ENCODE data around the gene WDR59.

DNA sequence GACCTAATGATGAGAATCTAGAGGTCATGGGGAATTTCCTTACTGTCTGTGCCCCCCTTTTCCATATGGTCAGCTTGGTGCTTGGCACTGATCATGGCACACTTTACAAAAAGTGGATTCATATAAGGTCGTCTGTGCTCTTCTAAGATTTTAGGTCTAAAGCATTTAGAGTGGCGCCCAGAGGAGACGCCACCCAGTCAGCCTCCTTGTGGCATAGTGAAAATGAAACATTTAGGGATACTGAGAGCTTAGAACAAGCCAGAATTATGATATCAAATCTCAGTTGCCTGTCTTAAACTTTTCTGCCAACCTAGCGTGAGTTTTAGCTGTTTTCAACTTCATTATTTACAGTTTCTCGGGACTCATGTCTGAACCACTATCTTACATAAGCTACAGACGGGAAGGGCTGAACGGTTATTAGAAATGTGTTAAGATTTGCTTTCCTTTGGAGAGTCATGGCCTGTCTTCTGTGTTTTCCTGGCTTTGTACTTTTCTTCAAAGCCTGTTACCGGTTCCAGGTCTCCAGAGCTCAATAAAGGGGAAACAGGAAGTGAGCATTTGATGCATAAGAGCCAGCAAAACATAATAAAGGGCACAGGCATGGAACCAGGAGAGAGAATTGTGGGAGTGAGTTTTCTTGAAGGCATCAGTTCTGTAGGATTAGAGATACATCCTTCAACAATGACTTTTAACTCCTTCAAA lies 27.6 kb upstream of the WDR59 start:
- TF ChIP-seq, protein P1, sequence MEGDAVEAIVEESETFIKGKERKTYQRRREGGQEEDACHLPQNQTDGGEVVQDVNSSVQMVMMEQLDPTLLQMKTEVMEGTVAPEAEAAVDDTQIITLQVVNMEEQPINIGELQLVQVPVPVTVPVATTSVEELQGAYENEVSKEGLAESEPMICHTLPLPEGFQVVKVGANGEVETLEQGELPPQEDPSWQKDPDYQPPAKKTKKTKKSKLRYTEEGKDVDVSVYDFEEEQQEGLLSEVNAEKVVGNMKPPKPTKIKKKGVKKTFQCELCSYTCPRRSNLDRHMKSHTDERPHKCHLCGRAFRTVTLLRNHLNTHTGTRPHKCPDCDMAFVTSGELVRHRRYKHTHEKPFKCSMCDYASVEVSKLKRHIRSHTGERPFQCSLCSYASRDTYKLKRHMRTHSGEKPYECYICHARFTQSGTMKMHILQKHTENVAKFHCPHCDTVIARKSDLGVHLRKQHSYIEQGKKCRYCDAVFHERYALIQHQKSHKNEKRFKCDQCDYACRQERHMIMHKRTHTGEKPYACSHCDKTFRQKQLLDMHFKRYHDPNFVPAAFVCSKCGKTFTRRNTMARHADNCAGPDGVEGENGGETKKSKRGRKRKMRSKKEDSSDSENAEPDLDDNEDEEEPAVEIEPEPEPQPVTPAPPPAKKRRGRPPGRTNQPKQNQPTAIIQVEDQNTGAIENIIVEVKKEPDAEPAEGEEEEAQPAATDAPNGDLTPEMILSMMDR (IDR thresholded peaks at IDR 0.05), result no peak
- no peak for TF ChIP-seq POLR2A (IDR thresholded peaks at IDR 0.05)

Data from right lobe of liver (tissue), 4 donors.